HUDEP-2 (cell line): ENCODE measurements around the gene PKDREJ.
A peak's percentile ranks its signal among the peaks of the same experiment; 100 is the strongest.
"Not testable (repeated sequence)": the region's sequence is repeated elsewhere in the genome, so short reads cannot be mapped to it uniquely, and the experiment has no call there.

Source experiments
- DNase-seq, 76 experiments: peaks; one replicate each; lab custom pipeline; 2025; ENCODE audit not compliant: unreplicated experiment in 76 of 76; lab: John Stamatoyannopoulos, UW

Gene PKDREJ, protein sequence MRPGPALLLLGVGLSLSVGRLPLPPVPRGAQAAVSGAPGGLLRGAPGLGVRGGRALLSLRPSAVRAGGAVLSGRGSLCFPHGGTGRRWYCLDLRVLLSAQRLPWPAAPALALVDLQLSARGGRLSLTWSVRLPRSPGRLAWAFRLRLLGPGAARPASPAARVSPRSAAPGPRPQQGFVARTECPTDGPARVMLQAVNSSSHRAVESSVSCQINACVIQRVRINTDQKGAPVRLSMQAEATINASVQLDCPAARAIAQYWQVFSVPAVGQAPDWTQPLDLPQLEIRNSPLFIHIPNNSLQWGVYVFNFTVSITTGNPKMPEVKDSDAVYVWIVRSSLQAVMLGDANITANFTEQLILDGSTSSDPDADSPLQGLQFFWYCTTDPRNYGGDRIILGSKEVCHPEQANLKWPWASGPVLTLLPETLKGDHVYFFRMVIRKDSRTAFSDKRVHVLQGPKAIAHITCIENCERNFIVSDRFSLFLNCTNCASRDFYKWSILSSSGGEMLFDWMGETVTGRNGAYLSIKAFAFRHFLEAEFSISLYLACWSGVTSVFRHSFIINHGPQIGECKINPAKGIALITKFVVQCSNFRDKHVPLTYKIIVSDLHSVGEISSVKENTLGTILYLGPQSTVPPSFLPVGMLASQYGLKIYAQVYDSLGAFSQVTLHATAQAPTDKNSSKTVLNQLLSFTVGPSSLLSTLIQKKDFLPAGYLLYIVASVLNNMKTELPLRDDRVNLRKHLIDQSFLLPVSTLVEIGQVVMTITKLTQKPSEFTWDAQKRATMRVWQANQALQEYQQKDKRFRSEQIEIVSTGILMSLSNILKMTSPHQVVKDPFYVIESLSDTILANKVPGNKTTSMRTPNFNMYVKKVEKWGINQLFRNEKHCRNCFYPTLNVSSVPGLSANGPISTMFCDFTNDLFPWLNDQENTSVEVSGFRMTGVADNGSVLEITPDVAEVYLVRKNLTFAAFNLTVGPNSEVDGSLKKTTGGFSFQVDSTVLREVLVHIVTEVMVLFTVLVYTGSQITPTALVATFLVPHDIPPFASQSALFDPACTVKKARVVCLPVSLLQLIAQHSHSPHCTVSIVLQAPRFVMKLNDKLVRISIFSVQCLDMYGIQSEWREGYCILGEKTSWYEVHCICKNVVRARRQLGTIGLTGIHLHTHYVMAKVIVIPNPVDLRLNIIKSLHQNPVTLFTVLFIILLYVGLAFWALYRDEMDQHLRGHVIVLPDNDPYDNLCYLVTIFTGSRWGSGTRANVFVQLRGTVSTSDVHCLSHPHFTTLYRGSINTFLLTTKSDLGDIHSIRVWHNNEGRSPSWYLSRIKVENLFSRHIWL (N-terminal part only)

DNA sequence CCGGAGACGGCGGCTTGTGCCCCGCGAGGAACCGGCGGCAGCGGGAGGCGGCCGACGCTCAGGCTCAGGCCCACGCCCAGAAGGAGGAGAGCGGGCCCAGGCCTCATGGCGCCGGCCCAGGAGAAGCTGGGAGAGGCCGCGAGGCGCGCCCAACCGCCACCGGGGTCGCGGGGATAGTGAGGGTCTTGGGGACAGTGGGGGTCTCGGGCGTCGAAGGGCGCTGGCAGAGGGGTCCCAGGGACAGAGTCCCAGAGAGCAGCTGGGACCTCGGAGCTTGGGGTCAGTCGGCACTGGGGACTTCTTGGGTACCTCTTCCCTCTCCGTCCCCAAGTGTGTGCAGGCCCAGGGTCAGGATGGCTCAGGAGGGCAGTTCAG is at the start of gene PKDREJ:
PKDREJ (minus strand) TSS at position 128 of the 375 bp plus-strand sequence; CDS start at position 107, 21 bp downstream.
- no peak for DNase-seq

DNA sequence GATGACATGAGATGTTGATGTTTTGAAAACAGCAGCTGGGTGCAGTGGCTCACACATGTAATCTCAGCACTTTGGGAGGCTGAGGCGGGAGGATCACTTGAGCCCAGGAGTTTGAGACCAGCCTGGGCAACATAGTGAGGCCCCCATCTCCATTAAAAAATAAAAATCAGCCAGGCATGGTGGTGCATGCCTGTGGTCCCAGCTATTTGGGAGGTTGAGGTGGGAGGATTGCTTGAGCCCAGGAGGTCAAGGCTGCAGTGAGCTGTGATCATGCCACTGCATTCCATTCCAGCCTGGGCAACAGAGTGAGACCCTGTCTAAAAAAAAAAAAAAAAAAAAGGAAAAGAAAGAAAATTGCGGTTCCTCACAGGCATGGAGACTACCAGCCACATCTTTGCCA is 49.7 kb upstream of the PKDREJ start:
- DNase-seq, result not testable (repeated sequence)

DNA sequence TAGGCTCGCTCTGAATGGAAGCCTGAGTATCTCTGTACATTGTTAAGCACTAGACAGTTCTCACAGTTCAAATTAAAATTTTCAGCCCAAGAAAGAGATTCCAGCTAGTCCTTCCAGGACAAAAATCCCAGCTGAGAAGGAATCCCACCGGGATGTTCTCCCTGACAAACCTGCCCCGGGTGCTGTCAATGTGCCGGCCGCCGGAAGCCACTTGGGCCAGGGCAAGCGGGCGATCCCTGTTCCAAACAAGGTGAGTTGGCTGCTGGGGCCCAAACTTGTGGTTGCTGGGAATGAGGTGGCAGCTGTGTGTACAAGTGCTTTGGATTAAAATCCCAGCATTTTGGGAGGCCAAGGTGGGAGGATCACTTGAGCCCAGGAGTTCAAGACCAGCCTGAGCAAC is 48.9 kb upstream of the PKDREJ start:
- DNase-seq, result no peak

DNA sequence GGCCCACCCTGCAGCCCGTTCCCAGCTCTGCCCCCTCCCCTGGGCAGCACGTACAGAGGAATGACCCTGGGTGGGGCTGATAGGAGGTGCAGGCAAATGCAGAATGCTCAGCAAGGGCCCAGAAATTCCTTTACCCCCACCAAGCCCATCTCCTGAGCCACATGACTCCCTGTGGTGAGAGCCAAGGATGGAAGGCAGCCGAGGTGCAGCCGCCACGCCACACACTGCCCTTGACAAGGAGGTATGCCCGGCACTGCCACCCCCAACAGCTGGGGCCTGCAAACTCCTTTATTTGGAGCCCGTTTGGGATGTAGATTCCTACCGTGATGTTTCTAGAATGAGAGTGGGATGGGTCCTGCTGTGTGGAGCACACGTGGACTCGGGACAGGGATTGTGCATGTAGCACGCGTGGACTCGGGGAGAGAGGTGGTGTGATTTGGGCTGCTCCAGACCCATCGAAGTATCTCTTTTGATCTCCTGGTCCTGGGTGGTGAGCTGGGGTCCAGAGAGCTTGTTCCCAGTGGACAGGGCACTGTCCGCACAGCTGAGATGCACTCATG is 46.5 kb upstream of the PKDREJ start:
- no peak for DNase-seq

DNA sequence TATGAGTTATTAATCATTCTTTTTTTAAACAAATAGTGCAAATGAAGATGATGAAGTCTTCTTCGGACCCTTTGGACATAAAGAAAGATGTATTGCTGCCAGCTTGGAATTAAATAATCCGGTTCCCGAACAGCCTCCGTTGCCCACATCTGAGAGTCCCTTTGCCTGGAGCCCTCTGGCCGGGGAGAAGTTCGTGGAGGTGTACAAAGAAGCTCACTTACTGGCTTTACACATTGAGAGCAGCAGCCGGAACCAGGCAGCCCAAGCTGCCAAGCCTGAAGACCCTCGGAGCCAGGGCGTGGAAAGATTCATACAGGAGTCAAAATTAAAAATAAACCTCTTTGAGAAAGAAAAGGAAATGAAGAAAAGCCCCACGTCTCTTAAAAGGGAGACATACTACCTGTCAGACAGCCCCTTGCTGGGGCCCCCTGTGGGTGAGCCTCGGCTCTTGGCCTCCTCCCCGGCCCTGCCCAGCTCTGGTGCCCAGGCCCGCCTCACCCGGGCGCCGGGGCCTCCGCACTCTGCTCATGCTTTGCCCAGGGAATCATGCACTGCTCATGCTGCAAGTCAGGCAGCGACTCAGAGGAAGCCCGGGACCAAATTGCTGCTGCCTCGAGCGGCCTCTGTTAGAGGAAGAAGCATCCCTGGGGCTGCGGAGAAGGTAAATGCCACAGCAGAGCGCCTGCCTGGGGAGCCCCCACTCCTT is 45.3 kb upstream of the PKDREJ start:
- DNase-seq, result no peak

DNA sequence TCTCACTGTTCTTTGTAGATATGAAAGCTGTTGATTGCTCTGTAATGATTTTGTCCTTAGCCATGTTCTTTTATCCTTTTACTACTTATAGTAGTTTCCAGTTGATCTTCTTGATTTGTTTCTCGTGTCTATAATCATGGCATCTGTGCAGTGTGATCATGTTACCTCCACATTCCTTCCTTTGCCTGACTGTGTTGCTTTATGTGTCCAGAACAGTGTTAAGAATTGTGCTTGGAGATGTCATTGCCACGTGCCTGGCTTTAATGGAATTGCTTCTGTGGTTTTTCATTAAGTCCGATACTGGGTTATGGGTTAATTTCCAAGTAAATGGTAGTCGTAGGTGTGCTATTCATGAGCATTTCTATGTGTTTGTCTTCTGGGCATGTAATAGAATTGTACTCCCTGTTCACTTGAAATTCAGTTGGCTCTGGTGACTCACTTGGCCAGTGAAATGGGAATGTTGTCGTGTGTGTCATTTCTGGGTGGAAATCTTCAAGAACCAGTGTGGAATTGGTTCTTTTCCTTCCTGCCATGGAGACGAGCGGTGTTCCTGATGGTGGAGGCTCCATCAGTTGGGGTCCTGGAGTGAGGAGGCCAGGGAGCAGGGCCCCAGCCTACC is 40.3 kb upstream of the PKDREJ start:
- no peak for DNase-seq

DNA sequence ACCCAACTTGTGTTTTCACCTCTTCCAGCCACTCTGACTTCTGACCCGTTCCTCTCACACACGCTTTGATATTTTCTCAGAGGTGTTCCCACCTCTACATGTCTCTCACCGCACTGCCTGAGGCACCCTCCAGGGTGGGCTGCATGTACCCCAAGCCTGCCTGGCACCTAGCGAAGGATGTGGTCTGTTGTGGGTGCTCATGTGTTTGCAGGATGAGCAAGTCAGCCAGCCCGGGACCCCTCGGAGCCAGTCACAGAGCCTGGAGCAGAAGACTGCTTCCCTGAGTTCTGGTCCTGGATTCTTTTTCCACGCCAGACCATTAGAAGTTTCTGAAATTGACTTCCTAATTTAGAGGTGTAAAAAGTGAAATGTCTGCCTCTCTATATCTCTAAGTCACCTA is 37.3 kb upstream of the PKDREJ start:
- no peak for DNase-seq

DNA sequence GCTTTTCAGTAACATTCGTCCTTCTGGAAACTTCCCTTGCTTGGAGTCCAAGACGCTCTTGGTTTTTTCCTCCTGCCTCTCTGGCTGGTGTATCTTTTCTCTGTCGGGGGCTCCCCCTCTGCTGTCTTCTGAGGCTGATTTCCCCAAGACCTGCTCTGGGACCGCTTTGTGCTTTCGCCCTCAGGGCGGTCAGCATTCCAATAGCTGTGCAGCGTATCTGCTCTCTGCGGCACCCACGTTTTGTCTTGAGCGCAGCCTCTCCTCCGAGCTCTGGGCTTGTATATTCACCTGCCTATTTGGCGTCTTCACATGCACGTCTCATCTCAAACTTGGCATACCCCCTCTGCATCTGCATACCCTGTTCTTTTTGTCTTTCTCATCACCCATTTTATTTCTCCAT is 36.0 kb upstream of the PKDREJ start:
- no peak for DNase-seq

DNA sequence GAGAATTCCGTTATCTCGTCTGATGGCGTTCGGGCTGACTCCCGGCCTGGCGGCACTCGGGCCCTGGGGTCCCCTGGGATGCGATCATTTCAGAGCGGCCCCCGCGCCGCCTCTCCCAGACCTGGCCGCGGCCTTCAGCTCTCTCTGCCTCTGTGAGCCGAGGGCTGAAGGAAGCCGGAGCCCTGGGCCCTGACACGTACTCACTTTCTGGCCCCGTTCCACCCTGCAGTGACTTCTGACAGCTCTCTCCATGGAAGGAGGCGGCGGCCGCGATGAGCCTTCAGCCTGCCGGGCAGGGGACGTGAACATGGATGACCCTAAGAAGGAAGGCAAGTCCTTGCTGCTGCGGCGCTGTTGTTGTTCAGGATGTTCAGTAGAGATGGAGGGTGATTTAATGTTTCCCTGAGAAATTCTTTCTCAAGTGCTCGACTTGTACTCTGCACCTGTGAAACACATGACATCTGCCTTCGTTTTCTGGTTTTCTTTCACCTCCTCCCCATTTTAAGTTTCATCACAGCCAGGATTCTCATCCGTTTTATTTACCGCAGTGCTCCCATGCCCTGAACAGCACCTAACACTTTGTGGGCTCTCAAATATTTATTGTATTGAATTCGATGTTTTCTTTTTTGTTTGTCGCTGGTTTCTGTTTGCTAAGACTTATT is 34.1 kb upstream of the PKDREJ start:
- peak in 41 of 76 experiments; percentile 4 to 55 (median 21) for DNase-seq

DNA sequence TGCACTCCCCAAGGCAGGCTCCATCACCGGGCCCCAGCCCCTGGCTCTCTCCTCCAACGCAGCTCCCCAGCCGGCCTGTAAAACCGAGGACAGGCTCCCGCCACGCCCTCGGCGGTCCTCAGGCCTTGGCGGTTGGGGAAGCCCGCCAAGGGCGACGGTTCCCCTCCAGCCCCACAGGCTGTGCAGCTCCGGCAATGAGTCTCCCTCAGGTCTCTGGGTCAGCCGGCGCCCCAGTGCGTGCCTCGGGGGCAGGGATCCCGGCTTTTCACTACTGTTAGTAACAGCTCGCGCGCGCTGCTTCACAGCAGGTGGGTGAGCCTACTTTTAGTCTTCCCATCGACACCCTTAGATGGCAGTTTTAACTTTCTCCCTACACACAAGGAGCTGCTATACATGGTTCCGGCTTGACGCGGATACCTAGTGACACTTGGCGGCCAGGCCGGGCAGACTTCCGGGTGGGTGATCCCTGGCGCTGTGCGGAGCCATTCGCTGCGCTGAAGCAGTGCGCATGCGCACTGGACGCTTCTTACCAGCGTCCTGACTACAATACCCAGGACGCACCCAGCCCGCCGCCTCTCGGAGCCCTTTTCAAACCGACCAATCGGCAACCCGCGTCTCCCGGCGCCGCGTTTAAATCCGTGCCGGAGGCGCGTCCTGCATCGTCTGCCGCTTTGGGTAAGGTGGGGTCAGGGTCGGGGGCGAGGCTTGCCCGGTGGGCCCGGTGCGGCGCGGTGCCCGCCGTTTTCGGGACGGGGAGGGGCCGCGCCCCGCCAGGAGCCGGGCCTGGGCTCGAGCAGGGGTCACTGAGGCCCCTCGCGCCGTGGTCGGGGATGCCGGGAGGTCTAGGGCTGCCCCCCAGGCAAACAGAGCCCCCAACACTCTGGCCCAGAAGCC is 33.4 kb upstream of the PKDREJ start, which contains the start of gene GTSE1:
GTSE1 (plus strand) TSS at position 614 of the 894 bp plus-strand sequence. CDS start 531 bp downstream, outside the sequence.
- DNase-seq, result peak in 75 of 76 experiments; percentile 53 to 97 (median 95)

DNA sequence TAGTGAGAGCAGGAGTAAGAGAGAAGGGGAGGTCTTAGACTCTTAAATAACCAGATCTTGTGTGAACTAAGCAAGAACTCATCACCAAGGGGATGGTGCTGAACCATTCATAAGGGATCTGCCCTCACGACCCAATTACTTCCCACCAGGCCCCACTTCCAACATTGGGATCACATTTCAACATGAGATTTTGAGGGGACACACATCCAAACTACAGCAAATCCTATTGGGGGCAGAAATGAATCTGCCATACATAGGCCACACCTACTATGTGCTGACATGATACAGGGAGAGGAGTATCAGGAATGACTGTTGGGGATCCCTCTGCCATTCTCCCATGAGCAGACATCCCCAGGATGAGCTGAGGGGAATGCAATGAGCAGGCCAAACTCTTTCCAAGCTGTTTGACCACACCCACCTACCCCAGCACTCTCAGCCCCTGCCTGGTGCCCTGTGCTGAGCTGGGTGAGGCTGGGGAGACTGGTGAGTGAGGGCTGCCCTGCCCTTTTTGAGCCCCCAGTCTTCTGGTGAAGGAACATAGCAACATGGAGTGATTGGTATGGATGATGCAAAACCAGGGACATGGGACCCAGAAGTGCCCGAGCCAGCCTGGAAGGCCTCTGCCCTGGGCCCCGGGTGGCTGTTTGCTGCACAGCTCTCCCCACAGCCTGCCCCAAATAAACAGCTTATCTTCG is 32.3 kb upstream of the PKDREJ start:
- DNase-seq, result no peak

DNA sequence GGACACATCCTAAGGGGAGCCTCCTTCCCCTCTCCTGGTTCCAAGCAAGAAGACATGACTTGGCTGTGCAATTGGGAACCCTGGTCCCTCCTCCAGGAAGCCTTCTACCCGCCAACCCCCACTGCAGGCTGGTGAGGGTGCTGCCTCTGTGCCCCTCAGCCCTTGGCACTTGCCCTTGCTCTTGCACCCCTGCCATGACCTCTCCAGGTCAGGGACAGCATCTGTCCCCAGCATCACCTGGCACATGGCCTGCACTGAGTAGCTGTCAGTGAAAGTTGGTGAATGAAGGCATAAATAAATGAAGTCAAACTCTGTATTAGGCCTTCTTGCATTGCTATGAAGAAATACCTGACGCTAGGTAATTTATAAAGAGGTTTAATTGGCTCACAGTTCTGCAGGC is 31.6 kb upstream of the PKDREJ start:
- DNase-seq, result no peak

DNA sequence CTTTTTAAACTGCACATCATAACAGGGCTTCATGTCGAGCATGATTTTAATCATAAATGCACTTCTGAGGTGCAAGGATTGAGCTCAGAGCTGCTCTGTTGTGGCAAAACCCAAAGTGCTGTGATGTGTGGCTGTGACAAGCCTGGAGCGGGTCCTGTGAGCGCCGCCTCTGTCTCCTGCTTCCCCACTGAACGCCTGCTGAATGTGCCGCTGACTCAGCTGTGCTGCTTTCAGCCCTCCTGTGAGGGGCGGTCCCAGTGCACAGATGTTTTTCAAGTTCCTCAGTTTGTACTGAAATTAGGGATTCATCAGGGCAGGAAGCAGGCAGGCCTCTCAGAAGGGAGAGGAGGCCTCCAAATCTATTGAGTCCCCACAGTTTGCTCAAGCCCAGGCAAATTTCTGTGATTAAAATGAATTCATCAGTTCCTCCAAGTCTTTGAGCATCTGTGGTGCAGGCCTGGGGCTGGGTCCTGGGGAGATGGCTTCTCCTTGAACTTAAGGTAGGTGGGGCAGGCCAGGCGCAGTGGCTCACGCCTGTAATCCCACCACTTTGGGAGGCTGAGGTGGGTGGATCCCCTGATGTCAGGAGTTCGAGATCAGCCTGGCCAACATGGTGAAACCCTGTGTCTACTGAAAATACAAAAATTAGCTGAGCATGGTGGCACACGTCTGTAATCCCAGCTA is 30.6 kb upstream of the PKDREJ start:
- no peak for DNase-seq

DNA sequence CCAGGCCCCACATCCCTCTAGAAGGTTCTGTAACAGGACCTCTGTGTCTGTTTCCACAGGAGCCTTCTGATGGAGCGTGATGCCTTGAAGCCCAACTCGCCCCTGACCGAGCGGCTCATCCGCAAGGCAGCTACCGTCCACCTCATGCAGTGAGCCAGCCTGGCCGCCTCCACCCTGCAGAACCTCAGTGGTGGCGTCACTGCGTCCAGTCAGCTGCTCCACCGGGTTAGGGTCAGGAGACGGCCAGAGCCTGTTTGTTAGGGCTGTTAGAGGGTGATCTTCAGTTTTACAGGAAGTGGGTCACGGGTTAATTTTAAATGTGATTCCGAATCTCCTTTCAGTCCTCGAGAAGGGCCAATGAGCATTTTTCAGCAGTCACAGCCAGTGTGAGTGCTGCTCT is 29.6 kb upstream of the PKDREJ start:
- DNase-seq, result no peak

DNA sequence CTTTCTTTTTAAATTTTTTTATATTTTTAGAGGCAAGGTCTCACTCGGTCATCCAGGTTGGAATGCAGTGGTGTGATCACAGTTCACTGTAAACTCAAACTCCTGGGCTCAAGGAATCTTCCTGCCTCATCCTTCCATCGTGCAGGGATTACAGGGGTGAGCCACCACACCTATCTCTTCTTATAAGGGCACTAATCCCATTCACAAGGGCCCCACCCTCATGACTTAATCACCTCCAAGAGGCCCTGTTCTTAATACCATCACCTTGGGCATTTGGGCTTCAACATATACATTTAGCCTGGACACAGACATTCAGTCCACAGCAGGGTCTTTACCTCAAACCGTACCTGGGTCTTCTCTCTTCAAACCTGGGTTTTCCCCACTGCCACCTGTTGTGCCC is 29.0 kb upstream of the PKDREJ start:
- no peak for DNase-seq

DNA sequence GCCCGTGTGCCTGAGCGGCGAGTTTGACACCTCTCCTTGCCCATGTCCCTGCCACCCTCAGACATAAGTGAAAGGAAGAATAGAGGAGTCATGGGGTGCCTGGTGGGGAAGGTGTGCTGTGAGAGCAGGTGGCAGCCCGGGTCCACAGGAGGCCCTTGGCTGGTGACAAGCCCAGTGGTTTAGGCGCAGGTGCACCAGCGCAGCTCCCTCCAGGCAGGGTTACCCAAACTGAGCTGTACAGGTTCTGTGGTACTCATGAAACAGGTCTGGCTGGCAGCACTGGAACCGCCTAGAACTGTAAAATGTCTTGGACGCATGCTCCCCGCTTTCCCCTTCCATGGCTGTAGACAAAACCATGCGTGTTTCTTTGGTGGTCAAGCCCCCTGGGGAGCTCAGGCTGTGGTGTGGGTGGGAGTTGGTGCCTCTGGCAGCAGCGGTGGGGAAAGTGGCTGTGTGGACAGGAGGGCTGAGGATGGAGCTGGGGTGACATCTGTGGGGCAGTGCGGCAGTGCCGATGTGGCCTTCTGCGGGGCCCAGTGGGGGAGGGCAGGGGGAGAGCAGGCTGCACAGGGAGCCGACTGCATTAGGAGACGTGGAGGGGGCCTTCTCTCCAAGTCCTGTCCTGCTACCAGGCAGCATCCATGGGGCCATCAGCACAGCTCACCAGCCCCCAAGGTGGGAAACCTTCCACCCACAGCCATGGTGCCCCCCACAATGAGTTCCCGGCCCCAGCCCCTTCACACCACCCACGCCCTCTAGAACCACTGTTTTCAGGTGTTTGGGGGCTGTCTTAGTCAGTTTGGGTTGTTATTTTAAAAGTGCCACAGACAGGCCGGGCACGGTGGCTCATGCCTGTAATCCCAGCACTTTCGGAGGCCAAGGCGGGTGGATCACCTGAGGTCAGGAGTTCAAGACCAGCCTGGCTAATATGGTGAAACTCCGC is 28.0 kb upstream of the PKDREJ start:
- DNase-seq, result no peak
